Astrocyte (in vitro differentiated cells and primary cell): ENCODE results near the gene TSPEAR. TPM values are rescaled to one million over a fixed set of nuclear protein-coding genes. Genes with fewer than 3 reads are reported as not detected.
A peak's percentile ranks its signal among the peaks of the same experiment; 100 is the strongest.

Experiments used
- DNase-seq: peaks from one replicate; pipeline ENCODE4 v3.0.0-alpha.2; 2010; ENCODE audit warnings: low read depth
- FAIRE-seq: peaks from 2 replicates; lab custom pipeline; 2011; peaks lifted over from hg19 to GRCh38; lab: Jason Lieb, UNC
- H2AFZ ChIP-seq: 2 replicates; pipeline ENCODE4 v1.6.0; 2012; ENCODE audit warnings: low read depth, low read length, inconsistent platforms
- H3K27ac ChIP-seq: 2 replicates; pipeline ENCODE4 v1.5.1; 2011; ENCODE audit warnings: low read depth, low read length, inconsistent platforms
- H3K27me3 ChIP-seq: 2 replicates; pipeline ENCODE4 v1.6.0; 2011; ENCODE audit warnings: low read length, inconsistent platforms; ENCODE audit not compliant: insufficient read depth
- H3K36me3 ChIP-seq: 2 replicates; pipeline ENCODE4 v1.5.1; 2011; ENCODE audit warnings: low read length, inconsistent platforms; ENCODE audit not compliant: insufficient read depth
- H3K4me1 ChIP-seq: 2 replicates; pipeline ENCODE4 v1.5.1; 2011; ENCODE audit warnings: low read length, inconsistent platforms; ENCODE audit not compliant: insufficient read depth
- H3K4me2 ChIP-seq: 2 replicates; pipeline ENCODE4 v1.6.0; 2012; ENCODE audit warnings: low read length, inconsistent platforms
- H3K4me3 ChIP-seq: 2 replicates; pipeline ENCODE4 v1.5.1; 2011; ENCODE audit warnings: low read depth, mild to moderate bottlenecking, low read length, inconsistent platforms; ENCODE audit not compliant: insufficient read depth
- H3K79me2 ChIP-seq: 2 replicates; pipeline ENCODE4 v1.6.0; 2012; ENCODE audit warnings: mild to moderate bottlenecking, low read length, inconsistent platforms; ENCODE audit not compliant: insufficient read depth
- H3K9ac ChIP-seq: 2 replicates; pipeline ENCODE4 v1.6.0; 2012; ENCODE audit warnings: mild to moderate bottlenecking, low read length, inconsistent platforms
- H3K9me3 ChIP-seq: 2 replicates; pipeline ENCODE4 v1.5.1; 2012; ENCODE audit warnings: low read depth, mild to moderate bottlenecking, low read length, inconsistent platforms; ENCODE audit not compliant: insufficient read depth
- H4K20me1 ChIP-seq: 2 replicates; pipeline ENCODE4 v1.6.0; 2012; ENCODE audit warnings: low read length, inconsistent platforms; ENCODE audit not compliant: insufficient read depth
- H3K27ac Mint-ChIP-seq: one replicate; pipeline ENCODE4 v1.8.0; 2021; ENCODE audit warnings: mild to moderate bottlenecking, mixed read lengths; ENCODE audit not compliant: unreplicated experiment
- H3K27me3 Mint-ChIP-seq: one replicate; pipeline ENCODE4 v1.8.0; 2021; ENCODE audit warnings: low read depth, mixed read lengths; ENCODE audit not compliant: unreplicated experiment
- H3K36me3 Mint-ChIP-seq: one replicate; pipeline ENCODE4 v1.8.0; 2021; ENCODE audit warnings: low read depth, mixed read lengths; ENCODE audit not compliant: unreplicated experiment
- H3K4me1 Mint-ChIP-seq: one replicate; pipeline ENCODE4 v1.8.0; 2021; ENCODE audit warnings: low read depth, mixed read lengths; ENCODE audit not compliant: unreplicated experiment
- H3K4me3 Mint-ChIP-seq: one replicate; pipeline ENCODE4 v1.8.0; 2021; ENCODE audit warnings: mild to moderate bottlenecking, moderate library complexity, mixed read lengths; ENCODE audit not compliant: unreplicated experiment
- H3K9me3 Mint-ChIP-seq: one replicate; pipeline ENCODE4 v1.8.0; 2021; ENCODE audit warnings: mild to moderate bottlenecking, mixed read lengths; ENCODE audit not compliant: unreplicated experiment
- CTCF ChIP-seq: IDR thresholded peaks from 2 replicates; pipeline ENCODE4 v1.5.1; 2011; ENCODE audit warnings: low read depth, mild to moderate bottlenecking, inconsistent platforms, low read length, moderate library complexity; ENCODE audit not compliant: insufficient read depth
- EZH2 ChIP-seq: IDR thresholded peaks from 2 replicates; pipeline ENCODE4 v1.6.1; 2012; ENCODE audit warnings: mild to moderate bottlenecking, low read length, inconsistent platforms; ENCODE audit not compliant: insufficient read depth
- total RNA-seq: library from RNA; stranded (reverse); gene quantifications from 2 replicates; pipeline ENCODE4 v1.2.1, GENCODE V29; 2021

Gene TSPEAR
- total RNA-seq, 1 donor from 2014 or later: not detected

GRCh38 chr21:44618909-44619308, 92.5 kb downstream of the TSPEAR start:
- H2AFZ ChIP-seq: no peak overlapping the region
- Mint-ChIP-seq H3K36me3 (no peaks in the 10 kb centered on the region), H3K4me1 (no peaks in the 10 kb centered on the region), H3K27me3 (peaks cover 13% of the 10 kb centered on the region), H3K4me3 (no peak overlapping the region), H3K9me3 (peaks cover 32% of the 10 kb centered on the region), H3K27ac (no peak overlapping the region)
- FAIRE-seq (no peak), DNase-seq (no peak)
- no peak overlapping the region for H3K9ac ChIP-seq
- H3K4me2 ChIP-seq: no peak overlapping the region
- no peaks in the 10 kb centered on the region for H3K79me2 ChIP-seq
- no peaks in the 10 kb centered on the region for H3K27me3 ChIP-seq
- TF ChIP-seq CTCF (no peak), EZH2 (no peak)
- H3K27ac ChIP-seq: no peak overlapping the region
- no peaks in the 10 kb centered on the region for H3K36me3 ChIP-seq
- H4K20me1 ChIP-seq: no peaks in the 10 kb centered on the region
- no peak overlapping the region for H3K4me3 ChIP-seq
- peaks cover 4% of the 10 kb centered on the region for H3K9me3 ChIP-seq
- H3K4me1 ChIP-seq: no peaks in the 10 kb centered on the region

GRCh38 chr21:44618504-44618903, 92.9 kb downstream of the TSPEAR start:
- DNase-seq: peak; percentile 2

More at GRCh38 chr21:44618504-44618903, 92.9 kb downstream of the TSPEAR start:
- H3K4me1 ChIP-seq: no peaks in the 10 kb centered on the region
- Mint-ChIP-seq H3K4me3 (no peak overlapping the region), H3K36me3 (no peaks in the 10 kb centered on the region), H3K27ac (peak overlapping the region; percentile 20), H3K9me3 (peaks cover 29% of the 10 kb centered on the region), H3K27me3 (peaks cover 13% of the 10 kb centered on the region), H3K4me1 (no peaks in the 10 kb centered on the region)
- no peak for FAIRE-seq
- no peaks in the 10 kb centered on the region for H3K27me3 ChIP-seq
- no peaks in the 10 kb centered on the region for H3K79me2 ChIP-seq
- H3K9me3 ChIP-seq: peaks cover 4% of the 10 kb centered on the region
- no peak overlapping the region for H3K9ac ChIP-seq
- no peak overlapping the region for H3K4me3 ChIP-seq
- no peaks in the 10 kb centered on the region for H4K20me1 ChIP-seq
- no peak overlapping the region for H3K27ac ChIP-seq
- no peaks in the 10 kb centered on the region for H3K36me3 ChIP-seq
- H2AFZ ChIP-seq: no peak overlapping the region
- no peak overlapping the region for H3K4me2 ChIP-seq
- TF ChIP-seq EZH2 (no peak), CTCF (no peak)
